Right cardiac atrium (tissue), 5 donors: ENCODE results near the gene SUN5. TPM values are rescaled to one million over a fixed set of nuclear protein-coding genes. Genes with fewer than 3 reads are reported as not detected.

Source experiments
- ATAC-seq, 2 donors: fragments of 200-7000 bp; cut with Tn5 transposase; one replicate each; pipeline versions ENCODE4 v1.8.0 to v1.9.1; 2020; ENCODE audit warnings: moderate library complexity in 2 of 2, mild to moderate bottlenecking in 1 of 2
- DNase-seq, 3 donors: peaks; one replicate each; pipeline ENCODE4 v3.0.0-alpha.2; 2020
- H3K27ac ChIP-seq: one replicate; pipeline ENCODE4 v1.5.1; 2013; ENCODE audit warnings: mild to moderate bottlenecking, low read length, control low read depth, moderate library complexity
- H3K27me3 ChIP-seq: one replicate; pipeline ENCODE4 v1.6.1; 2013; ENCODE audit not compliant: control insufficient read depth, insufficient read depth
- H3K4me1 ChIP-seq: one replicate; pipeline ENCODE4 v1.6.1; 2013; ENCODE audit warnings: low read length; ENCODE audit not compliant: control insufficient read depth, insufficient read depth
- H3K4me3 ChIP-seq: one replicate; pipeline ENCODE4 v1.5.1; 2013; ENCODE audit warnings: low read length, control low read depth
- H3K9me3 ChIP-seq: one replicate; pipeline ENCODE4 v1.6.1; 2013; ENCODE audit warnings: low read length; ENCODE audit not compliant: control insufficient read depth
- WGBS: extraction: QIAGEN DNeasy Blood & Tissue Kit; methylation state at CpG from one replicate; pipeline ENCODE4 v1.1.7; 2013; 5-methylcytosine and 5-hydroxymethylcytosine counted together
- intact Hi-C, 4 donors: fragments of 100-400 bp; cut with DNase I; formaldehyde crosslinking; loops; one replicate each; pipeline versions ENCODE4 v1.11.0 to v1.14.0; 2022 to 2023
- polyA plus RNA-seq: library from polyadenylated mRNA; stranded (reverse); fragments of 200-250 nt; gene quantifications from one replicate; pipeline ENCODE4 v1.2.3, GENCODE V29; 2013
- total RNA-seq, 4 donors: library from RNA; stranded (reverse); fragmentation: NEBNext Ultra II Directional; extraction: Animal tissue kit (Norgen Biotek cat#: 25700); gene quantifications; one replicate each; pipeline ENCODE4 v1.2.1, GENCODE V29; 2021
- donor health status: healthy with polysubstance abuse.
- donor health status: DM: no; HTN: yes; CAD: no.
- donor health status: DM: no; HTN: no; CAD: no.
- donor health status: DM: no; HTN: yes; CAD: no; lungs with severe emphysema.
- donor health status: DM: yes; HTN: yes; CAD: no.

The SUN5 gene
- total and polyA plus RNA-seq, 5 donors: not detected

DNA sequence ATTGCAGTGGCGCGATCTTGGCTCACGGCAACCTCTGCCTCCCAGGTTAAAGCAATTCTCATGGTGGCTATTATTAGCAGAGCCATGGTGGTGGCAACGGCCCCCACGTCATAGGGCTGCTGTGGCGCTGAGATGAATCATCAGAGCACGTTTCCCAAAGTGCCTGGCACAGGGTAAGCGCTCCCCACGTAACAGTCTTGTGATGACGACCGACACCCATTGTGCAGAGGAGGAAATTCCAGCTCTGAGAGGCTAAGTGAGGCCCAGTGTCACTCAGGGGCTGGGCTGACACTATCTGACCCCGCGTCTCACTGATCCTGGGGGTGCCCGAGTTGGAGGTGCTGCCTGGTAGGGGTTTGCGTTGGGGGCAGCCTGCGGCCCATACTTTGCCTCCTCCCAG is 16.2 kb downstream of the SUN5 start:
- no peaks in the 10 kb centered on the region for H3K27me3 ChIP-seq
- peak in 1 of 3 donors; percentile 35 for DNase-seq
- intact Hi-C loops: no loop called here
- 59% methylated on average over 16 of the region's 16 CpGs for WGBS
- no peaks in the 10 kb centered on the region for H3K9me3 ChIP-seq
- H3K4me3 ChIP-seq: no peak overlapping the region
- no peak overlapping the region for H3K27ac ChIP-seq
- peak; percentile 34 to 84 for ATAC-seq
- no peaks in the 10 kb centered on the region for H3K4me1 ChIP-seq

DNA sequence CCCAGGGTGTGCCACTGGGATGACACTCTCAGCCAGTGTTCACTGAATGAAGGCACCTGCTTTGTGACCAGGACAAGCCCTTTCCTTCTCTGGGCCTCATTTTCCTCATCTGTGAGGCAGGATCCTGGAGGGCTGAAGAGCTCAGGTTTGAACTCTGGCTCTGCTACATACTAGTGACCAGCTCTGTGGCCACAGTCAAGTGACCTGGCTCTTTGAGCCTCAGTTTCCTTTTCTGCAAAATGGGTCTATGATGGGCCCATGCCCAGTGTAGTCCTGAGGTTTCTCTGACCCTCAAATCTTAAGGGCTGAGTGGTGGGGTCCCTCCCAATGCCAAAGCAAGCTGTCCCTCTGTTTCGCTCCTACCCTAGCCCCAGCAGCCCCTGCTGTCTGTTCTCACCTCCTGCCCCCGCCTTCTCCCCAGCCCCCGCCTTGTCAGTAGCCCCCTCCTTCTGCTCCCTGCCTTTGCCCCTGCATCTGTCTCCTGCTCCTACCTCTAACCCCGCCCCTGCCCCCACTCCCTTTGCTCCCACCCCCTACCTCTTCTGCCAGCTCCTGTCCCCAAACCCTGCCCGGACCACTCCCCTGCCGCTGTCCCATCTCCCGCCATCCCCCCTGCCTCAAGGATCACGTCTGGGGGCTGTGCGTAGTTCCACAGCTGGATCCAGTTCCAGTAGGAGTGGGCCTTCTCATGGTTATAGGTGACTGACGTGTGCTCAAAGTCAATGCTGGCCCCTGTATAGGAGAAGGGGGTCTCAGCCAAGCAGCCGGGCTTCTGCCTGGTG is 17.0 kb downstream of the SUN5 start:
- intact Hi-C loops: no loop called here
- H3K4me3 ChIP-seq: no peak overlapping the region
- no peaks in the 10 kb centered on the region for H3K9me3 ChIP-seq
- no peak overlapping the region for H3K27ac ChIP-seq
- ATAC-seq (no peak), DNase-seq (no peak)
- H3K4me1 ChIP-seq: no peaks in the 10 kb centered on the region
- H3K27me3 ChIP-seq: no peaks in the 10 kb centered on the region
- 80% methylated on average over 11 of the region's 11 CpGs for WGBS

DNA sequence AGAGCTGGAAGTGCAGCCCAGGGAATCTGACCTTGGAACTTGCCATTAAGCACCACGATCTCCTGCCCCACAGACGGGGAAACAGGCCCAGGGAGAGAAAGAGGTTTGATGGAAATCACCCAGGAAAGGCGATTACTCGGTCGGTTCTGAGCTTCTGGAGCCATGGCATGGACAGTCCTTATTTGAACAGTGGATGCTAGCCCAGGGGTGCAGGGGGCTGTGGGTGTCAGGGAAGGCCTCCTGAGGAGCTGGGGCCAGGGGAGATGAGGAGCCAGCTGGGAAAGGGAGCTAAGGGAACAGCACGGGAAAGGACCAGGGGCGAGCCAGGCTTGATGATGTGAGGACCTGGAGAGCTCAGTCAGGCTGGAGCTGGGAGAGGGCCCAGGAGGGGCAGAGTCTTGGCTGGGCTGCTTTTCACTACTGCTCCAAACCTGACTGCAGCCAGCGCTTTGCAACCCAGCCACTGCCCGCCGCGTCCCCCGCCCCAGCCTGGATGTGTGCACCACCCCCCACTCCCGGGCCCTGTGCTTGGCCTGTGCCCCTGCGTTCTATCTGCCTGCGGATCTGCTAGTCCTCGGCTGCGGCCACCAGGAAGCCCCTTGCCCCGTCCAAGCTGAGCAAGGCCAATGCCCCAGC is 17.8 kb downstream of the SUN5 start:
- no peaks in the 10 kb centered on the region for H3K9me3 ChIP-seq
- ATAC-seq (no peak), DNase-seq (no peak)
- no peak overlapping the region for H3K27ac ChIP-seq
- H3K4me1 ChIP-seq: no peaks in the 10 kb centered on the region
- no peak overlapping the region for H3K4me3 ChIP-seq
- intact Hi-C loops: no loop called here
- WGBS: 77% methylated on average over 18 of the region's 18 CpGs
- no peaks in the 10 kb centered on the region for H3K27me3 ChIP-seq

DNA sequence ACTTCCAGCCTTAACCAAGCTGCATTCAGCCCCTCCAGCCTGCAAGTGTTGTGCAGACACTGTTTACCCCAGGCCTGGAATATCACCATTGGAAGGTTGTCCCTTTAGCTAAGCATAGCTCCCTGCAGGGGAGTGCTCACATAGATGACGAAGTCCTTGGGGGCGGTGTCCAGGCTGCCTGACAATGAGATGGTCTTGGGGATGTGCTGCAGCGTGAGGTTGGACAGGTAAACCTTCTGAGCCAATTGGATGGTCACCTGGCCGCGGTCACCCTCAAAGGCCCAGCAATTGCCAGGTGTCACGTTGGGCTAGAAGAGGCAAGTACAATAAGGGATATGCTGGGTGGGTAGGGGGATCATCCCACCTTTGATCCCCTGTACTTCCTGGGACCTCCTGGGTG is 18.6 kb downstream of the SUN5 start:
- no peaks in the 10 kb centered on the region for H3K4me1 ChIP-seq
- intact Hi-C loops: no loop called here
- H3K27ac ChIP-seq: no peak overlapping the region
- no peaks in the 10 kb centered on the region for H3K27me3 ChIP-seq
- no peaks in the 10 kb centered on the region for H3K9me3 ChIP-seq
- no peak overlapping the region for H3K4me3 ChIP-seq
- ATAC-seq: no peak
- WGBS: 89% methylated on average over 6 of the region's 6 CpGs
- no peak for DNase-seq

DNA sequence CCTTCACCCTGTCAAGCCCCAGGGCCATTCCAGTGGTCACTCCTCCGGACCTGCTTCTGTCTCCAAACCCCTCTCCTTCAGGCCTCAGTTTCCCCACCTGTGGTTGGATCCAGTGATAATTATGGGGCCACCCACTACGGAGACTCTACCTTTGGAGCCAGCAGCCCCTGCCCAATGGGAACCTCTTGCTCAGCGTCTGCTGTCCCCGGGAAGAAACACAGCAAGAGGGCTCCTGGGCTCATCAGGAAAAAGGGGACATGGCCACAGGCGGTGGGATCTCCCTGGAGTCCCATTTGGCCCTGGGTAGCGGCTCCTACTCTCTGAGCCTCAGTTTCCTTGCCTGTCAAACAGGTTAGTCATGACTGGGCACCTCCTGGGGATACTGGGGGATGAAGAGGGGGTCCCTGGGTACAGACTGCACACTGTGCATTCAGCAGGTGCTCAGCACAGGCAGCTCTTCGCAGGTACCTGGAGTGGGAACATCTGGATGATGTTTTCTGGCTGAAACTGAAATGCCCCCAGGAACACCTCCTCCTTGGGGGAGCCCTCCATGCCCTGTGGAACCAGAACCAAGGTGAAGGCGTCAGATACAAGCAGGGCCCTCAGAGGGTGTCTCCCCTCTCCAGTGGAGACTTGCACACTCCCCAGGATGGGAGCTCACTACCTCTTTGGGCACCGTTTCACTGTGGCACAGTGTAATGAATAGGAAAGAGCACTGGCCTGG is 19.4 kb downstream of the SUN5 start:
- ATAC-seq (no peak), DNase-seq (no peak)
- WGBS: 83% methylated on average over 9 of the region's 9 CpGs
- no peak overlapping the region for H3K27ac ChIP-seq
- no peaks in the 10 kb centered on the region for H3K27me3 ChIP-seq
- intact Hi-C loops: no loop called here
- H3K4me1 ChIP-seq: no peaks in the 10 kb centered on the region
- H3K4me3 ChIP-seq: no peak overlapping the region
- no peaks in the 10 kb centered on the region for H3K9me3 ChIP-seq

DNA sequence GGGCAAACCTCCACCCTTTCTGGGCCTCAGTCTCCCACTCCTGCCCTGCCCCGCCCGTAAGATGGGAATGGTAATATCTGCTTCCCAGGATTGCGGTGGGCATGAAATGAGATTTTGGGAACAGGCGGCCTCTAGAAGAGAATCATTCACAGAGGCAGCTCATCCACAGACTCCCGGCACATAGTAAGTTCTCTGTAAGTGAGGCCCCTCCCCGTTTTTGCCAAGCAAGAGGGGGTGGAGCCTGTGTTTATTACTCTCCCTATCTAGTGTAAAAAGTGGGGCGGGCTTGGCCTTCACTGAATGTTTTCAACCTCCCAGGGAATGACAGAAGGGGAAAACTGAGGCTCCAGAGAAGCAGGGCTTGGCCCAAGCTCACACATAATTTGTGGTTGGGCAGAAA is 20.0 kb downstream of the SUN5 start:
- no peak overlapping the region for H3K27ac ChIP-seq
- intact Hi-C loops: no loop called here
- 63% methylated on average over 7 of the region's 7 CpGs for WGBS
- ATAC-seq (no peak), DNase-seq (no peak)
- no peaks in the 10 kb centered on the region for H3K4me1 ChIP-seq
- H3K27me3 ChIP-seq: no peaks in the 10 kb centered on the region
- no peak overlapping the region for H3K4me3 ChIP-seq
- no peaks in the 10 kb centered on the region for H3K9me3 ChIP-seq

DNA sequence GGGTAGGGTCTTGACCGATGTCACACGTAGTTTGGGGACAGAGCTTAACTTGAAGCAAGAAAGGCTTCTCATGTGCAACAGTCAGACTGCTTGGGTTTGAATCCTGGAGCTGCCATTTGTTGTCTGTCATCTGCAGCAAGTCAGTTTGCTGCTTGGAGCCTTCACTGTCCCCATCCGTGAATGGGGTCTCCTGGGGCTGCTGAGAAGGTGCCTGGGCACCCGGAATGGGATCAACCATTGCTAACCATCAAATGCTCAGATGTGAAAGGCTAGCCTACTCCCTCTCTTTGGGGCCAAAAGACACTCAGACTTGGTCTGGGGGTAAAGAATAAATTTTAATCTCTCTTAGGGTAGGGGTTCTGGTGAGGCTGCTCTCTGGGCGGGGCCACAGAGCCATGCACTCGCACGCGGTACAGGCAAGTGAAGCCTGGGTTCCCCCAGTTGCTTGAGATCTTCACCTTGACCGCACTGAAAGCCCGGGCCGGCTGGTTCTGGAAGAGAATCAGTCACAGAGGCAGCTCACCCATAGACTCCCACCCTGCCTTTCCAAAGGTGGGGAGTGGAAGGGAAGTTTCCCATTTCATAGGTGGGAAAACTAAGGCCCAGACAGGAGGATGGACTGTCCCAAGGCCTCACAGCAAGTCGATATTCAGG is 20.6 kb downstream of the SUN5 start:
- Histone ChIP-seq H3K27me3 (no peaks in the 10 kb centered on the region), H3K4me3 (no peak overlapping the region), H3K9me3 (no peaks in the 10 kb centered on the region), H3K27ac (peak overlapping the region; percentile 84), H3K4me1 (no peaks in the 10 kb centered on the region)
- DNase-seq (no peak), ATAC-seq (no peak)
- intact Hi-C loops: no loop called here
- 83% methylated on average over 12 of the region's 12 CpGs for WGBS

DNA sequence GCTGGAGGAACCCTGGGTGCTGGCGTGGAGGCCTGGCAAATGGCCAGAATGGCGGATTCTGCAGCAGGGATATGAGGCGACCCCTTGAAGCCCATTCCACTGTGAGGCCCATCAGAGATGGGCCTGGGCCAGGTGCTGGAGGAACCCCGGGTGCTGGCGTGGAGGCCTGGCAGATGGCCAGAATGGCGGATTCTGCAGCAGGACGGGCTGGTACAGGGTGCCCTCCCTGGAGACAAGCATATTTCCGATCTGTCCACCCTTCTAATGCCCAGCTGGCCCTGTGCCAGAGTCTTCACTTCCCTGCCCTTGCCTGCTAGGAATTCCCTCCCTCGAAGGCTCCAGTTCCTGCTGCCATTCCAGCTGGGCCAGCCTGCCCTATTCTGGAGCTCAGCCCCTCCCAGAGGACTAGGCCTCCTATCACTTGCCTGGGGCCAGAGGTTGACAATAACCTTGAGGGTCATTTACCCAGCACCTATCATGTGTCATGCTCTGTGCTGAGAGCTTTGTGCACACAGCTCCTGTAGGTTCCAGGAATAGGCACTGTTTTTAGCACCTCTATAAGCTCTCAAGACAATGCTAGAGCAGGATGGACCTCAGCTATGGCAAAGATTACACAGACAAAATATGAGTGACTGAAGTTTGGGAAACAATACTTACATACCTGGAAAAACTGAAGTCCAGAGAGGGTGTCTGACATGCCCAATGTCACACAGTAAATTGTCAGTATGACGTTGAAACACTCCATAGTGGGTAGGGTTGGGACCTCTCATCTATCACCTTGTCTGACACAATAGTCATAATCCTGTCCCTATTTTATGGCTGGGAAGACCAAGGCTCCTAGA is 21.4 kb downstream of the SUN5 start:
- WGBS: 35% methylated on average over 10 of the region's 10 CpGs
- Histone ChIP-seq H3K27me3 (no peaks in the 10 kb centered on the region), H3K9me3 (no peaks in the 10 kb centered on the region), H3K27ac (peak overlapping the region; percentile 84), H3K4me1 (no peaks in the 10 kb centered on the region), H3K4me3 (no peak overlapping the region)
- DNase-seq (peak; percentile 38 to 77 (median 71)), ATAC-seq (peak; percentile 71 to 81)
- intact Hi-C loops: no loop called here

DNA sequence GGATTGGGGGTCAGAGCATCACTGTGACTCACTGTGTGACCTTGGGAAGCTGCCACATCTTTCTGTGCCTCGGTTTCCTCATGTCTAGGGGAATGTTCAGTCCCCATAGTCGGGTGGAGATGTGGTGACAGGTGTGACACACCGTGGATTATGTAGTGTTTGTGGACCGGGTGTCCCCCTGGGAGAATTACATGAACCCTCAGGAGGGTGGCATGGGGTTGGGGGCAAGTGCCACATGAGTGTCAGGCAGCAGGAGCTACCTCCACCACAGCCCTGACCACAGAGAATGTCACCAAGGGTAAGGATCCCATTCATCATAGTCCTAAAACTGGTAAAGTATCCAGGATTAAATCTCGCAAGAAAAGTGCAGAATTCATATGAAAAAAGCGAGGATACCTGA is 23.2 kb downstream of the SUN5 start:
- H3K4me1 ChIP-seq: no peaks in the 10 kb centered on the region
- intact Hi-C loops: no loop called here
- H3K9me3 ChIP-seq: no peaks in the 10 kb centered on the region
- H3K4me3 ChIP-seq: no peak overlapping the region
- H3K27me3 ChIP-seq: no peaks in the 10 kb centered on the region
- H3K27ac ChIP-seq: no peak overlapping the region
- ATAC-seq (no peak), DNase-seq (no peak)
- 80% methylated on average over 6 of the region's 6 CpGs for WGBS

DNA sequence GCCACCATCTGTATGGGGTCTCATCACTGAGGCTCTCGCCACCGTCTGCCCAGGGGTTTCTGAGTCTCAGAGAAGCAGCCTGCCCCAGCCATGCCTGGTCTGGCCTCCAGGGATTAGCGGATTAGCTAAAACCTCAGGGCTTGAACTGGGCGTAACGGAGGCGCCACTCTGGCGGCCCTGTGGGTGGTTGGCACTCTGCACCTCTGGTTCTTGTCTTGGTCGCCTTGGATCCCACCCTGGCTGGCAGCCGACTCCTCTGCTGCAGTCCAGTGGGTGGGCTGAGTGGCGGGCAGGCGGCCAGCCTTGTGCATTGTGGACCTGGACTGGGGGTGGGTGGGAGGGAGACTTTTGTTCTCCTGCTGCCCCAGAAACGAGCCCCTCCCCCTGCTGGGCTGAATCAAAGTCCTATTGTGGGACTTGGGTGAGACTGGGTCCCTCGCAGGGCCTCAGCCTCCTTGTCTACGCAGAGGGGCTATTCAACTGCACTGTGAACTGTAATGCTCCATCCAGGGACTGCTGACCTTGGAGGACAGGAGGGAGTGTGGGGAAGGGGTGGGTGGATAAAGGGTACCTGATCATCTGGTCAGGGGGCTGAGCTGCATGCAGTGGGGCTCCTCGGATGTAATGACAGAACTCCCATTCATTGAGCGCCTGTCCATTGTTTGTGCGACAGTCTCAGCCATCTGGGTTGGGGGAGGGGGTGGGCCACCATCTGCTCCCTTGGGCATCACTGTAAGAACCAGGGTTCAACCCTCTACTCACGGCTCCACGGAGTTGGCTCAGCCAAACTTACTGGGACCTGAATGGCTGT is 23.9 kb downstream of the SUN5 start:
- no peaks in the 10 kb centered on the region for H3K9me3 ChIP-seq
- no peak for ATAC-seq
- H3K27me3 ChIP-seq: no peaks in the 10 kb centered on the region
- H3K4me1 ChIP-seq: no peaks in the 10 kb centered on the region
- 58% methylated on average over 19 of the region's 19 CpGs for WGBS
- peak; percentile 37 to 81 (median 76) for DNase-seq
- H3K27ac ChIP-seq: no peak overlapping the region
- H3K4me3 ChIP-seq: no peak overlapping the region
- intact Hi-C loops: no loop called here
